ENCODE results near the gene STK35. TPM values are rescaled to one million over a fixed set of nuclear protein-coding genes. Genes with fewer than 3 reads are reported as not detected.

The STK35 gene
- total and polyA plus RNA-seq, 9 donors: 5.1 to 20.2 (median 13.2) TPM

- WGBS, 3 donors: 63 to 70% (median 68%) methylated on average over 4 of the region's 4 CpGs
- H3K36me3 ChIP-seq: no peaks in the 10 kb centered on the region
- H3K27ac ChIP-seq: no peak overlapping the region
- no peaks in the 10 kb centered on the region for H3K9me3 ChIP-seq
- intact Hi-C loops (cut with DNase I): loop anchor here in 1 of 4 donors (10.0 kb wide), 1 partner anchor 94 kb away; no protein-coding TSS in a partner anchor
- no peaks in the 10 kb centered on the region for H3K27me3 ChIP-seq
- no peak overlapping the region for H3K4me3 ChIP-seq
- no peaks in the 10 kb centered on the region for H3K4me1 ChIP-seq (ENCODE audit: insufficient read depth)
- no peak for DNase-seq
- TF ChIP-seq POLR2A (IDR thresholded peaks at IDR 0.05) (no peak), CTCF (IDR thresholded peaks at IDR 0.05) (no peak), EP300 (IDR thresholded peaks at IDR 0.05) (no peak)
These were observed 20.9 kb upstream of the STK35 start for GRCh38 chr20:2080532-2081224.

GRCh38 chr20:2084703-2085102 lies 16.9 kb upstream of the STK35 start:
- WGBS, 3 donors: 71 to 81% (median 76%) methylated on average over 5 of the region's 5 CpGs
- Histone ChIP-seq H3K27ac (no peak overlapping the region), H3K4me1 (ENCODE audit: insufficient read depth) (no peaks in the 10 kb centered on the region), H3K4me3 (no peak overlapping the region), H3K27me3 (no peaks in the 10 kb centered on the region), H3K36me3 (no peaks in the 10 kb centered on the region), H3K9me3 (no peaks in the 10 kb centered on the region)
- no peak for DNase-seq
- intact Hi-C loops (cut with DNase I): loop anchor here in 1 of 4 donors (10.0 kb wide), 1 partner anchor 90 kb away; no protein-coding TSS in a partner anchor
- no peak for TF ChIP-seq POLR2A (IDR thresholded peaks at IDR 0.05)
- TF ChIP-seq EP300 (IDR thresholded peaks at IDR 0.05): no peak
- TF ChIP-seq CTCF (IDR thresholded peaks at IDR 0.05): no peak

GRCh38 chr20:2086177-2086979 lies 15.2 kb upstream of the STK35 start:
- H3K36me3 ChIP-seq: no peaks in the 10 kb centered on the region
- no peaks in the 10 kb centered on the region for H3K9me3 ChIP-seq
- intact Hi-C loops (cut with DNase I): loop anchor here in 1 of 4 donors (10.0 kb wide), 1 partner anchor 88 kb away; no protein-coding TSS in a partner anchor
- no peak for TF ChIP-seq POLR2A (IDR thresholded peaks at IDR 0.05)
- no peak for TF ChIP-seq EP300 (IDR thresholded peaks at IDR 0.05)
- TF ChIP-seq CTCF (IDR thresholded peaks at IDR 0.05): no peak
- no peak overlapping the region for H3K4me3 ChIP-seq
- no peaks in the 10 kb centered on the region for H3K4me1 ChIP-seq (ENCODE audit: insufficient read depth)
- H3K27me3 ChIP-seq: no peaks in the 10 kb centered on the region
- 22 to 34% (median 29%) methylated on average over 11 of the region's 11 CpGs for WGBS, 3 donors
- no peak overlapping the region for H3K27ac ChIP-seq
- DNase-seq: no peak

- H3K27me3 ChIP-seq: no peaks in the 10 kb centered on the region
- no peak overlapping the region for H3K4me3 ChIP-seq
- H3K9me3 ChIP-seq: no peaks in the 10 kb centered on the region
- no peak overlapping the region for H3K27ac ChIP-seq
- WGBS, 3 donors: 55 to 65% (median 55%) methylated on average over 2 of the region's 2 CpGs
- no peak for TF ChIP-seq EP300 (IDR thresholded peaks at IDR 0.05)
- TF ChIP-seq POLR2A (IDR thresholded peaks at IDR 0.05): no peak
- no peak for TF ChIP-seq CTCF (IDR thresholded peaks at IDR 0.05)
- DNase-seq: no peak
- intact Hi-C loops (cut with DNase I): loop anchor here in 1 of 4 donors (10.0 kb wide), 1 partner anchor 88 kb away; no protein-coding TSS in a partner anchor
- no peaks in the 10 kb centered on the region for H3K36me3 ChIP-seq
- H3K4me1 ChIP-seq (ENCODE audit: insufficient read depth): no peaks in the 10 kb centered on the region
These were observed 14.6 kb upstream of the STK35 start for GRCh38 chr20:2086980-2087377.

All from ovary (tissue), 9 donors.